ENCODE measurements around the gene HOPX.

Gene HOPX

DNA sequence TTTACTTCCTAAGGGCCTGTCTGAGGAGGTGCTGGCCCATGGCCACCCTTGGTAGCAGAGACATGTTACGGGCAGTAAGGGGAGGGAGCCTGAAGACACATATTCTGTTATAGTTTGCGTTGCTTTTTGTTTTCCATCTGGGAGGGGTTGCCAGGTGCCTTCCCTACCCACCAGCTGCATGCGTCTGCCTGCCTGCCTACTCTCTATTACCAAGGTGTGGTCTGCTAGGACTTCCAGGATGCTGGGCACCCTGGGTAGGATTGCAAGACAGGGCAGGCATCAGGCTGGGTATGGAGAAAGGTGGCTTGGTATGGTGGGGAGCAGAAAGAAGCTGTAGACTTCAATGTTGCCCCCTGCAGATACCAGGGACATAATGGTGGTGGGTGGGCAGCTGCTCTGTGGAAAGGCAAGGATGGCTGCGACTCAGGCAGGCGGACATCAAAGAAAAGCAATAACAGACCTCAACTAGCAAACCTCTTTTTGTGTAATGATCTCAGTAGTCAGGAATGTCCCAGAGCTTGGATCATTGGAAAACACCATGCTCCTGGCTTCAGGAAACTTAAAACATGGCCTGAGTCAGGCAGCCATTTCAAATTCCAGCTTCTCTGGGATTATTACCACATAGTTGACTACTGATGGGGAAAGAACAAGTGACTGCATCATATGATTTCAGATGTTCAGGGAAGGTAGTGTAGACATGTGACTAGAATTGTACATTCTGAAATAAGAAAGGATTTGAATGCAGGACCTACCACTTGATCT, 67.8 kb downstream of the HOPX start:
- POLR2A ChIA-PET = no interaction called here
- Histone ChIP-seq H3K4me1 (ENCODE audit: control insufficient read depth, insufficient read depth, low read length) (no peaks in the 10 kb centered on the region), H3K4me3 (ENCODE audit: low read depth, low read length) (no peak overlapping the region), H3K27ac (ENCODE audit: extremely low read depth, low read depth, low read length) (no peak overlapping the region), H3K36me3 (ENCODE audit: control insufficient read depth in 2 of 2, insufficient read depth in 1 of 2, low read length in 2 of 2) (no peaks in the 10 kb centered on the region), H3K9me3 (ENCODE audit: control insufficient read depth, insufficient read depth, low read depth, low read length) (no peaks in the 10 kb centered on the region)
- CTCF ChIA-PET = interaction anchor here (1.0 kb wide), 1 partner anchor 185 kb away, joined by 3 read pairs; no protein-coding TSS in a partner anchor
- TF ChIP-seq ZNF843 (tag by site-specific recombination; IDR thresholded peaks at IDR 0.05) (no peak), MZF1 (tag by site-specific recombination; IDR thresholded peaks at IDR 0.05; ENCODE audit: borderline replicate concordance) (no peak), ZNF549 (tag by site-specific recombination; IDR thresholded peaks at IDR 0.05) (no peak), ZNF792 (tag by site-specific recombination; IDR thresholded peaks at IDR 0.05) (no peak), MEIS1 (CRISPR knock-in tag; IDR thresholded peaks at IDR 0.05; ENCODE audit: borderline replicate concordance) (no peak), EGR2 (tag by site-specific recombination; IDR thresholded peaks at IDR 0.05; ENCODE audit: low read depth) (no peak), SCRT2 (tag by site-specific recombination; IDR thresholded peaks at IDR 0.05) (no peak), ZNF140 (tag by site-specific recombination; IDR thresholded peaks at IDR 0.05) (no peak), ZNF768 (tag by site-specific recombination; IDR thresholded peaks at IDR 0.05) (no peak), ZNF394 (tag by site-specific recombination; IDR thresholded peaks at IDR 0.05; ENCODE audit: borderline replicate concordance) (no peak)
- TF ChIP-seq, protein P1, sequence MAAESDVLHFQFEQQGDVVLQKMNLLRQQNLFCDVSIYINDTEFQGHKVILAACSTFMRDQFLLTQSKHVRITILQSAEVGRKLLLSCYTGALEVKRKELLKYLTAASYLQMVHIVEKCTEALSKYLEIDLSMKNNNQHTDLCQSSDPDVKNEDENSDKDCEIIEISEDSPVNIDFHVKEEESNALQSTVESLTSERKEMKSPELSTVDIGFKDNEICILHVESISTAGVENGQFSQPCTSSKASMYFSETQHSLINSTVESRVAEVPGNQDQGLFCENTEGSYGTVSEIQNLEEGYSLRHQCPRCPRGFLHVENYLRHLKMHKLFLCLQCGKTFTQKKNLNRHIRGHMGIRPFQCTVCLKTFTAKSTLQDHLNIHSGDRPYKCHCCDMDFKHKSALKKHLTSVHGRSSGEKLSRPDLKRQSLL (tag by site-specific recombination; IDR thresholded peaks at IDR 0.05) = no peak
- TF ChIP-seq, protein P2, sequence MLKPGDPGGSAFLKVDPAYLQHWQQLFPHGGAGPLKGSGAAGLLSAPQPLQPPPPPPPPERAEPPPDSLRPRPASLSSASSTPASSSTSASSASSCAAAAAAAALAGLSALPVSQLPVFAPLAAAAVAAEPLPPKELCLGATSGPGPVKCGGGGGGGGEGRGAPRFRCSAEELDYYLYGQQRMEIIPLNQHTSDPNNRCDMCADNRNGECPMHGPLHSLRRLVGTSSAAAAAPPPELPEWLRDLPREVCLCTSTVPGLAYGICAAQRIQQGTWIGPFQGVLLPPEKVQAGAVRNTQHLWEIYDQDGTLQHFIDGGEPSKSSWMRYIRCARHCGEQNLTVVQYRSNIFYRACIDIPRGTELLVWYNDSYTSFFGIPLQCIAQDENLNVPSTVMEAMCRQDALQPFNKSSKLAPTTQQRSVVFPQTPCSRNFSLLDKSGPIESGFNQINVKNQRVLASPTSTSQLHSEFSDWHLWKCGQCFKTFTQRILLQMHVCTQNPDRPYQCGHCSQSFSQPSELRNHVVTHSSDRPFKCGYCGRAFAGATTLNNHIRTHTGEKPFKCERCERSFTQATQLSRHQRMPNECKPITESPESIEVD (tag by site-specific recombination; IDR thresholded peaks at IDR 0.05) = no peak

DNA sequence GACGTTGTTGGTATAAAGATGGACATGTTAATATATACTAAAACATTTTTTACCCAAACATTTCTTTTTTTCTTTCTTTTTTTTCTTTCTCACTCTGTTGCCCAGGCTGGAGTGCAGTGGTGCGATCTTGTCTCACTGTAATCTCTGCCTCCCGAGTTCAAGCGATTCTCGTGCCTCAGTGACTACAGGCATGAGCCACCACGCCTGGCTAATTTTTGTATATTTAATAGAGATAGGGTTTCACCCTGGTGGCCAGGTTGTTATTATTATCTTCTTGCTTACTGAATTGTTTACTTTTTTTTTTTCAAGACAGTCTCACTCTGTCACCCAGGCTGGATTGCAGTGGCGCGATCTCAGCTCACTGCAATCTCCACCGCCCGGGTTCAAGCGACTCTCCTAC, 68.8 kb downstream of the HOPX start:
- Histone ChIP-seq H3K36me3 (ENCODE audit: control insufficient read depth in 2 of 2, insufficient read depth in 1 of 2, low read length in 2 of 2) (no peaks in the 10 kb centered on the region), H3K4me3 (ENCODE audit: low read depth, low read length) (no peak overlapping the region), H3K9me3 (ENCODE audit: control insufficient read depth, insufficient read depth, low read depth, low read length) (no peaks in the 10 kb centered on the region), H3K27ac (ENCODE audit: extremely low read depth, low read depth, low read length) (no peak overlapping the region), H3K4me1 (ENCODE audit: control insufficient read depth, insufficient read depth, low read length) (no peaks in the 10 kb centered on the region)
- no peak for TF ChIP-seq ZNF23 (tag by site-specific recombination; IDR thresholded peaks at IDR 0.05; ENCODE audit: borderline replicate concordance)
- ChIA-PET CTCF (no interaction called here), POLR2A (no interaction called here)

DNA sequence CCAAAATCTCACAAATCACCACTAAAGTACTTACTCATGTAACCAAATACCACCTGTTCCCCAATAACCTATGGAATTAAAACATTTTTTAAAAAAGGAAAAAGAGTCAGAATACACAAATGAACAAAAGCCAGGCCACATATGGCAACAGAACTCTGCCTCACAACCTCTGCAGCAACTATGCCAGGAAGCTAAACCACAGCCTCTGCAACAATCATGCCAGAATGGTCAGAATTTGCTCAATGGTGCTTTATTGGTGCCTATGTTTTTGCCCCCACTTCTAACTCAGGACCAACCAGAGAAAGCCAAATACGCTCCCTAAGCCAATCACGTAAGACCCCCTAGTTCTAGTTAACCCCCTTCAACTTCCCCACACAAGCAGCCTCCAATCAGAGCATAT, 69.6 kb downstream of the HOPX start:
- ChIA-PET POLR2A (no interaction called here), CTCF (no interaction called here)
- H3K36me3 ChIP-seq (ENCODE audit: control insufficient read depth in 2 of 2, insufficient read depth in 1 of 2, low read length in 2 of 2) = no peaks in the 10 kb centered on the region
- no peaks in the 10 kb centered on the region for H3K4me1 ChIP-seq (ENCODE audit: control insufficient read depth, insufficient read depth, low read length)
- no peaks in the 10 kb centered on the region for H3K9me3 ChIP-seq (ENCODE audit: control insufficient read depth, insufficient read depth, low read depth, low read length)
- H3K4me3 ChIP-seq (ENCODE audit: low read depth, low read length) = no peak overlapping the region
- H3K27ac ChIP-seq (ENCODE audit: extremely low read depth, low read depth, low read length) = no peak overlapping the region
- TF ChIP-seq OSR2 (tag by site-specific recombination; IDR thresholded peaks at IDR 0.05) (no peak), ZNF121 (tag by site-specific recombination; IDR thresholded peaks at IDR 0.05) (no peak), ZNF214 (tag by site-specific recombination; IDR thresholded peaks at IDR 0.05; ENCODE audit: borderline replicate concordance) (no peak), ZNF561 (tag by site-specific recombination; IDR thresholded peaks at IDR 0.05; ENCODE audit: borderline replicate concordance) (no peak), ZNF19 (tag by site-specific recombination; IDR thresholded peaks at IDR 0.05; ENCODE audit: low read depth) (no peak), ZSCAN30 (tag by site-specific recombination; IDR thresholded peaks at IDR 0.05) (no peak), ZNF707 (tag by site-specific recombination; IDR thresholded peaks at IDR 0.05) (no peak), ZNF76 (tag by site-specific recombination; IDR thresholded peaks at IDR 0.05; ENCODE audit: borderline replicate concordance, low read depth) (no peak), ZNF629 (tag by site-specific recombination; IDR thresholded peaks at IDR 0.05) (no peak), ZNF521 (tag by site-specific recombination; IDR thresholded peaks at IDR 0.05) (no peak), ZEB2 (tag by site-specific recombination; IDR thresholded peaks at IDR 0.05) (no peak), ZNF366 (tag by site-specific recombination; conservative IDR thresholded peaks at IDR 0.05) (no peak)
- TF ChIP-seq, protein P3, sequence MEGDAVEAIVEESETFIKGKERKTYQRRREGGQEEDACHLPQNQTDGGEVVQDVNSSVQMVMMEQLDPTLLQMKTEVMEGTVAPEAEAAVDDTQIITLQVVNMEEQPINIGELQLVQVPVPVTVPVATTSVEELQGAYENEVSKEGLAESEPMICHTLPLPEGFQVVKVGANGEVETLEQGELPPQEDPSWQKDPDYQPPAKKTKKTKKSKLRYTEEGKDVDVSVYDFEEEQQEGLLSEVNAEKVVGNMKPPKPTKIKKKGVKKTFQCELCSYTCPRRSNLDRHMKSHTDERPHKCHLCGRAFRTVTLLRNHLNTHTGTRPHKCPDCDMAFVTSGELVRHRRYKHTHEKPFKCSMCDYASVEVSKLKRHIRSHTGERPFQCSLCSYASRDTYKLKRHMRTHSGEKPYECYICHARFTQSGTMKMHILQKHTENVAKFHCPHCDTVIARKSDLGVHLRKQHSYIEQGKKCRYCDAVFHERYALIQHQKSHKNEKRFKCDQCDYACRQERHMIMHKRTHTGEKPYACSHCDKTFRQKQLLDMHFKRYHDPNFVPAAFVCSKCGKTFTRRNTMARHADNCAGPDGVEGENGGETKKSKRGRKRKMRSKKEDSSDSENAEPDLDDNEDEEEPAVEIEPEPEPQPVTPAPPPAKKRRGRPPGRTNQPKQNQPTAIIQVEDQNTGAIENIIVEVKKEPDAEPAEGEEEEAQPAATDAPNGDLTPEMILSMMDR (tag by site-specific recombination; IDR thresholded peaks at IDR 0.05) = no peak
- TF ChIP-seq, protein P4, sequence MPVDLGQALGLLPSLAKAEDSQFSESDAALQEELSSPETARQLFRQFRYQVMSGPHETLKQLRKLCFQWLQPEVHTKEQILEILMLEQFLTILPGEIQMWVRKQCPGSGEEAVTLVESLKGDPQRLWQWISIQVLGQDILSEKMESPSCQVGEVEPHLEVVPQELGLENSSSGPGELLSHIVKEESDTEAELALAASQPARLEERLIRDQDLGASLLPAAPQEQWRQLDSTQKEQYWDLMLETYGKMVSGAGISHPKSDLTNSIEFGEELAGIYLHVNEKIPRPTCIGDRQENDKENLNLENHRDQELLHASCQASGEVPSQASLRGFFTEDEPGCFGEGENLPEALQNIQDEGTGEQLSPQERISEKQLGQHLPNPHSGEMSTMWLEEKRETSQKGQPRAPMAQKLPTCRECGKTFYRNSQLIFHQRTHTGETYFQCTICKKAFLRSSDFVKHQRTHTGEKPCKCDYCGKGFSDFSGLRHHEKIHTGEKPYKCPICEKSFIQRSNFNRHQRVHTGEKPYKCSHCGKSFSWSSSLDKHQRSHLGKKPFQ (tag by site-specific recombination; IDR thresholded peaks at IDR 0.05) = no peak
